Progenitor cell of endocrine pancreas (in vitro differentiated cells): ENCODE measurements around the gene PERP. TPM values are rescaled to one million over a fixed set of nuclear protein-coding genes. Genes with fewer than 3 reads are reported as not detected.
A peak's percentile ranks its signal among the peaks of the same experiment; 100 is the strongest.

Experiments
- DNase-seq: peaks from one replicate; pipeline ENCODE4 v3.0.0; 2021; ENCODE audit warnings: low spot score; ENCODE audit not compliant: unreplicated experiment
- H3K27ac Mint-ChIP-seq: 2 replicates; pipeline ENCODE4 v1.8.0; 2021; ENCODE audit warnings: mild to moderate bottlenecking, moderate library complexity, mixed read lengths
- H3K27me3 Mint-ChIP-seq: 2 replicates; pipeline ENCODE4 v1.8.0; 2021; ENCODE audit warnings: mixed read lengths
- H3K36me3 Mint-ChIP-seq: 2 replicates; pipeline ENCODE4 v1.8.0; 2022; ENCODE audit warnings: mixed read lengths; ENCODE audit not compliant: insufficient read depth
- H3K4me1 Mint-ChIP-seq: 2 replicates; pipeline ENCODE4 v1.8.0; 2021; ENCODE audit warnings: low read depth, mixed read lengths
- H3K4me3 Mint-ChIP-seq: 2 replicates; pipeline ENCODE4 v1.8.0; 2021; ENCODE audit warnings: low read depth, mild to moderate bottlenecking, moderate library complexity, mixed read lengths
- H3K9me3 Mint-ChIP-seq: 2 replicates; pipeline ENCODE4 v1.8.0; 2021; ENCODE audit warnings: low read depth, mixed read lengths
- CTCF ChIP-seq: fragments of 200-600 bp; sonication (generic); IDR thresholded peaks from one replicate; pipeline ENCODE4 v1.5.0; 2021; ENCODE audit warnings: antibody characterized with exemption, mild to moderate bottlenecking; ENCODE audit not compliant: unreplicated experiment
- total RNA-seq: library from RNA; stranded (reverse); gene quantifications from 2 replicates; pipeline ENCODE4 v1.2.1, GENCODE V29; 2021

The PERP gene
- total RNA-seq, 1 donor from 2014 or later = 75.3 TPM

- H3K27me3 Mint-ChIP-seq = no peaks in the 10 kb centered on the region
- no peak overlapping the region for H3K4me3 Mint-ChIP-seq
- DNase-seq = no peak
- peak overlapping the region; percentile 37 for H3K27ac Mint-ChIP-seq
- peaks cover 5% of the 10 kb centered on the region for H3K4me1 Mint-ChIP-seq
- H3K9me3 Mint-ChIP-seq = peaks cover 12% of the 10 kb centered on the region
- no peak for TF ChIP-seq CTCF
- peaks cover 2% of the 10 kb centered on the region for H3K36me3 Mint-ChIP-seq
Measured at GRCh38 chr6:138116661-138116999, 9.4 kb upstream of the PERP start.

- Mint-ChIP-seq H3K4me3 (no peak overlapping the region), H3K27ac (peak overlapping the region; percentile 40), H3K4me1 (peaks cover 5% of the 10 kb centered on the region), H3K9me3 (peaks cover 12% of the 10 kb centered on the region), H3K36me3 (peaks cover 2% of the 10 kb centered on the region), H3K27me3 (no peaks in the 10 kb centered on the region)
- no peak for DNase-seq
- peak; percentile 83 for TF ChIP-seq CTCF
Measured at GRCh38 chr6:138115877-138116660, 8.8 kb upstream of the PERP start.

GRCh38 chr6:138115201-138115600 lies 8.0 kb upstream of the PERP start:
- H3K36me3 Mint-ChIP-seq = peaks cover 2% of the 10 kb centered on the region
- DNase-seq = no peak
- H3K4me1 Mint-ChIP-seq = peaks cover 5% of the 10 kb centered on the region
- peaks cover 12% of the 10 kb centered on the region for H3K9me3 Mint-ChIP-seq
- H3K27ac Mint-ChIP-seq = no peak overlapping the region
- H3K27me3 Mint-ChIP-seq = no peaks in the 10 kb centered on the region
- no peak for TF ChIP-seq CTCF
- H3K4me3 Mint-ChIP-seq = no peak overlapping the region

GRCh38 chr6:138113588-138114210 lies 6.5 kb upstream of the PERP start:
- no peak for TF ChIP-seq CTCF
- Mint-ChIP-seq H3K4me1 (peaks cover 8% of the 10 kb centered on the region), H3K27ac (no peak overlapping the region), H3K27me3 (no peaks in the 10 kb centered on the region), H3K36me3 (peaks cover 2% of the 10 kb centered on the region), H3K4me3 (no peak overlapping the region), H3K9me3 (peaks cover 3% of the 10 kb centered on the region)
- no peak for DNase-seq

- no peaks in the 10 kb centered on the region for H3K36me3 Mint-ChIP-seq
- no peak overlapping the region for H3K4me3 Mint-ChIP-seq
- no peaks in the 10 kb centered on the region for H3K9me3 Mint-ChIP-seq
- H3K4me1 Mint-ChIP-seq = peaks cover 13% of the 10 kb centered on the region
- H3K27me3 Mint-ChIP-seq = no peaks in the 10 kb centered on the region
- no peak for DNase-seq
- no peak overlapping the region for H3K27ac Mint-ChIP-seq
- no peak for TF ChIP-seq CTCF
Measured at GRCh38 chr6:138110229-138110628, 3.0 kb upstream of the PERP start.
